IPS-NIHi7 (cell line): ENCODE results near the gene CCL5.

Experiments used
- DNase-seq: peaks from one replicate; pipeline ENCODE4 v3.0.0; 2012; ENCODE audit warnings: mixed read lengths; ENCODE audit errors: extremely low spot score

CCL5 gene

DNA sequence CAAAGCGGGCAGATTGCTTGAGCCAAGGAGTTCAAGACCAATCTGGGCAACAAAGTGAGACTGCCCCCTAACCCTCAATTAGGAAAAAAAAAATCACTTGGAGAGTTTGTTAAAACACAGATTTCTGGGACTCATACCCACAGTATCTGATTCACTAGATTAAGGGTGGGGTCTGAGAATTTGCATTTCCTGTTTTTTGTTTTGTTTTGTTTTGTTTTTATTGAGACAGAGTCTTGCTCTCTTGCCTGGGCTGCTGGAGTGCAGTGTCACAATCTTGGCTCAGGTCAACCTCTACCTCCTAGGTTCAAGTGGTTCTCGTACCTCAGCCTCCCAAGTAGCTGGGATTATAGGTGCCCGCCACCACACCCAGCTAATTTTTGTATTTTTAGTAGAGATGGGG, 12.6 kb downstream of the CCL5 start:
- DNase-seq = no peak

GRCh38 chr17:35866341-35866950, 13.7 kb downstream of the CCL5 start:
- DNase-seq = no peak

- DNase-seq = no peak
Measured at GRCh38 chr17:35865412-35866340, 14.5 kb downstream of the CCL5 start.

- DNase-seq = no peak
Measured at GRCh38 chr17:35864853-35865252, 15.3 kb downstream of the CCL5 start.

GRCh38 chr17:35856603-35857002, 23.6 kb downstream of the CCL5 start:
- no peak for DNase-seq

GRCh38 chr17:35855965-35856364, 24.2 kb downstream of the CCL5 start:
- DNase-seq = no peak

- peak; percentile 66 for DNase-seq
Measured at GRCh38 chr17:35849469-35850348, 30.5 kb downstream of the CCL5 start.

- no peak for DNase-seq
Measured at GRCh38 chr17:35847633-35848373, 32.4 kb downstream of the CCL5 start.

- no peak for DNase-seq
Measured at GRCh38 chr17:35847006-35847405, 33.2 kb downstream of the CCL5 start.

DNA sequence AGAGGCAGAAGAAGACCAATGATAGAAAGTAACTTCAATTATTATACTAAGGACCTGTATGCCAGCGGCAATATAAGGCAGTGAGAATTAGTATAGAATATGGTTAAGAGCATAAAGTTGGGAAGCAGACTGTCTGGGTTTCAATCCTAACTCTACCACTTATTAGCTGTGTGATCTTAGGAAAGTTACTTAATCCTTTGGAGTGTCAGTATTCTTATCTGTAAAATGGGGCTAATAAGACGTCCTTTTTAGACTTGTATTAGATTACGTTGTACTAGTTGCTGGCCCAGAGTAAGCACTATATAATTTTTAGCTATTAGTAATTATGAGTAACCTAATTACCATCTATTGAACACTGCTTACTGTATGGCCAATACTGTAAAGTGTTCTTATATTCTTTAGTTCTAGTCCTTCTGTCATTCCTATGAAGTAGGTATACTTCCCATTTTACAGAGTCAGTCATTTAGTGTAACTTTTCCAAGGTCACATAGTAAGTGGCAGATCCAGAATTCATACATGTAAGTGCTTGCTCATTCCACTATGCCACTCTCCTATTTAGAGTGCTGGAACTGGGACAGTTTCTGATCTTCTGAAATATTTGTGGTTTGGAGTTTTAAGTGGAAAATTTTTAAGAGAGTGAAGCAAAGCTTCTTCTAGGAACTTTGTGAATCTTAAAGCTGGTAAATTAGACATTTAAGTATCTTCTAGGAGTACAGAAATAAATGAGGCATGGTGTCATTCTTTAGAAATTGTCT, 33.9 kb downstream of the CCL5 start:
- DNase-seq = no peak

GRCh38 chr17:35844547-35844946, 35.6 kb downstream of the CCL5 start:
- no peak for DNase-seq

DNA sequence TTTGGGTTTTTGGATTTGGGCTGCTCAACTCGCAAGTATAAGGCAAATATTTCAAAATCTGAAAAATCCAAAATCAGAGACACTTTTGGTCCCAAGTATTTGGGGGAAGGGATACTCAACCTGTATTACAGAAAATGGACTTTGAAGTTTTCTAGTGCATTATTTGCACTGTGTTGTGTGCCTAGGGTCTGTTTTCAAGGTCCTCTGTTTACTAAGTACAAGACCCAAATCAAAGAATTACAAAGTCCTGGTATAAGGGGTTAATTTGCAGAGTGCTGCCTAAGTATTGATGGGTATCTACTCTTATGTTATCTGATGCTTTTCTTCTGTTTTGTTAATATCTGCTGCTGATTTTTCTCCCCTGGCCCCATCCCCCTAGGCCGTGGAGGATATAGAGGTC, 36.5 kb downstream of the CCL5 start:
- DNase-seq = no peak

GRCh38 chr17:35842239-35842638, 37.9 kb downstream of the CCL5 start:
- DNase-seq = no peak

GRCh38 chr17:35841505-35841904, 38.7 kb downstream of the CCL5 start:
- no peak for DNase-seq

GRCh38 chr17:35841101-35841500, 39.1 kb downstream of the CCL5 start:
- no peak for DNase-seq

- DNase-seq = no peak
Measured at GRCh38 chr17:35825206-35825605, 55.0 kb downstream of the CCL5 start.
